GM18870 (cell line): ENCODE data around the gene PRR12.

Experiments
- ATAC-seq: cut with Tn5 transposase; IDR thresholded peaks from one replicate; pipeline ENCODE4 v1.9.1; 2021; ENCODE audit warnings: moderate library complexity; ENCODE audit not compliant: unreplicated experiment

The PRR12 gene

DNA sequence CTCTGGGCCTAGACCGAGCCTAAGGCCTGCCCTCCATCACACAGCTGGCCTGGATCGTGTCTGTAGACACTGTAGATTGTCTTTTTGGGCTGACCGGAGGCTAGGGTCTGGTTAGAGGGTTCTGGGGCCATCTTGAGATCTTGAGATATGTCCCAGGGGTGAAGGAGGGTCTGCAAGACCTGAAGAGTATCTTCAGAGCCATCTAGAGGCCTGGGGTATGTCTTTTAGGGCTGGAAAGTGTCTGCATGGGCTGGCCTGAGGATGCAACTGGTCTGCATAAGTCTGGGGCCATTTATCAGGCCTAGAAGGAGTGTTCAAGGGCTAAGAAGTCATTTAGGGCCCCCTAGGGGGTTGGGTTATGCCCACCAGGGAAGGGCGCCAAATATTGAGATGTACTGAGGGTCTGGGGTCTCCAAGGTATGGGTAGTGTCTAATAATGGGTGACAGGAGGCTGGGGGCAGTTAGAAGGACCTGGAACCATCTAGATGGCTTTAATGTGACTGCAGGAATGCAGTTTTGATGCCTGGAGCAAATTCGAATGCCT lies 51.6 kb downstream of the PRR12 start:
- no peak for ATAC-seq

DNA sequence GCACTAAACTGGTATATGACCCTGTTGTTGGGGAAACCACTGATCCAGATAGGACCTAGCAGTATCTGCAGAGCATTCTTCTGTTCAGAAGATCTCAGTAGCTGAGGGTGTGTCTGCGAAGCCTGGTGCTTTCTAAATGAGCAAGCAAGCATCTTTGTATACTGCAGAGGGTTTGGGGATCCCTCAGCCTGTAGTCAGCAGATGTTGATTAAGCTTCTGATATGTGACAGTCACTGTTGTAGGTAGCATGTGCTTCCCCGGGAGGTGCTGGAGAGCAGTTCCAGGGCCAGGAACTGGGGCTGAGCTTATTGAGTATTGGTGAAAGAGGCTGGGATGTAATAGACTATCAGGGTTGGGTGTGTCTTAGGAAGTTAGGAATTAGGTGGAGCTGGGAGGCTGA lies 52.5 kb downstream of the PRR12 start:
- ATAC-seq = no peak

DNA sequence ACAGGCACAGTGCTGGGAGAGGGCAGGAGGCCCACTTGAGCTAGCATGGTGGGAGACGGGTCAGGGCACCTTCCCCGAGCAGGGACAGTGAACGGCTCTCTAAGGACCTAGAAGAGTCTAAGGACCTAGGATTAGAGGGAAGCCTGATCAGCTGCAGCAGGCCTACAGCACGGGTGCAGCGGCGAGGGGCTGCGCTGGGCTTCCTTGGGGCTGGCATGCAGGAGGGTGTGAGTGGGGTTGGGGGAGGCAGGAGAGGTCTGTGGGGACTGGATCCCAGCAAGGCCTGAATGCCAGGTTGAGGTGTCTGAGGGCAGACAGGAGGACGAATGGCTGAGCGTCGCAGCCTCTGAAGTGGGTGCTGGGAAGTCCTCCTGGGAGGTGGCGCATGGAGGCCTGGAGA lies 54.6 kb downstream of the PRR12 start:
- ATAC-seq = no peak

DNA sequence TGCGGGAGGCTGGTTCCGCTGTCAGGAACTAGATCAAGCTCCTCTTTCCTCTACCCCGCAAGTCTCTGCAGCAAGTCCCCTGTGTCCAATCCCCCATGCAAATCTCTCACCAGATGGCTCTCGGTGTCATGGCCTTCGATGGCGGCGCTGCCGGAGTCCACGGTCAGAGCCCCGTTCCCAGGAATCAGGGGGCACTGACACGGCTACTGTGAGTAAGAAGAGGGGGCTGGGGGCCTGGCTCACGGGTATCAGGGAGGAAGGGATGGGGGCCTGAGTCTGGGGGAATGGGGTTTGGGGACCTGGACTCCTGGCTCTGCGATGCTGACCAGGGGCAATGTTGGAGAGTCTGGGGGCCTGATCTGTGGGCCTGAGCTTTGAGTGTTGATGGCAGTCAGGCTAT lies 55.0 kb downstream of the PRR12 start:
- ATAC-seq = no peak

DNA sequence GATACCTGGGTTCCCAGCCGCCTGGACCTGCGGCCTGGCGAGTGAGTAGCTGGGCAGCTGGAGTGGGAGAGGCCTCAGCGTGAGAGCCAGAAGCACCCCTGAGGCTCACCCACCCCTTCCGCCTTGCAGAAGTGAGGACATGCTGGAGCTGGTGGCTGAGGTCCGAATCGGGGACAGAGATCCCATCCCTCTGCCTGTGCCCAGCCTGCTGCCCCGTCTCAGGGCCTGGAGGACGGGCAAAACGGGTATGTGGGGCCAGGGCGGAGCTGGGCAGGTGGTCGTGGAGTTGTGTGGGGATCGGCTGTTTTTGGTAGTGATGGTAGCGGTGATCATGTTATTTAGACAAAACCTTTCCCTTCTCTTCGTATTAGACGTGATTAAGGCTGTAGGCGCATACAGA lies 55.6 kb downstream of the PRR12 start:
- ATAC-seq = no peak

DNA sequence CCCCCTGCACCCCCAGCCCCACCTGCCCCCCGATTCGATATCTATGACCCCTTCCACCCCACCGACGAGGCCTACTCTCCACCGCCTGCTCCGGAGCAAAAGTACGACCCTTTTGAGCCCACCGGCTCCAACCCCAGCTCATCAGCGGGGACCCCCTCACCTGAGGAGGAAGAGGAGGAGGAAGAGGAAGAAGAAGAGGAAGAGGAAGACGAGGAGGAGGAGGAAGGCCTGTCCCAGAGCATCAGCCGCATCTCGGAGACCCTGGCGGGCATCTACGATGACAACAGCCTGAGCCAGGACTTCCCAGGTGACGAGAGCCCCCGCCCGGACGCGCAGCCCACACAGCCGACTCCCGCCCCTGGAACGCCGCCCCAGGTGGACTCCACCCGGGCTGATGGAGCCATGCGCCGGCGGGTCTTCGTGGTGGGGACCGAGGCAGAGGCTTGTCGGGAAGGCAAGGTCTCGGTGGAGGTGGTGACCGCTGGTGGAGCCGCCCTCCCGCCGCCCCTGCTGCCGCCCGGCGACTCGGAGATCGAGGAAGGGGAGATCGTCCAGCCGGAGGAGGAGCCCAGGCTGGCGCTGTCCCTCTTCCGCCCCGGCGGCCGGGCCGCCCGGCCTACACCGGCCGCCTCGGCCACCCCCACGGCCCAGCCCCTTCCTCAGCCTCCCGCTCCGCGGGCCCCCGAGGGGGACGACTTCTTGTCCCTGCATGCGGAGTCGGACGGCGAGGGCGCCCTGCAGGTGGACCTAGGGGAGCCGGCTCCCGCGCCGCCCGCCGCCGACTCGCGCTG lies 60.2 kb downstream of the PRR12 start:
- no peak for ATAC-seq

DNA sequence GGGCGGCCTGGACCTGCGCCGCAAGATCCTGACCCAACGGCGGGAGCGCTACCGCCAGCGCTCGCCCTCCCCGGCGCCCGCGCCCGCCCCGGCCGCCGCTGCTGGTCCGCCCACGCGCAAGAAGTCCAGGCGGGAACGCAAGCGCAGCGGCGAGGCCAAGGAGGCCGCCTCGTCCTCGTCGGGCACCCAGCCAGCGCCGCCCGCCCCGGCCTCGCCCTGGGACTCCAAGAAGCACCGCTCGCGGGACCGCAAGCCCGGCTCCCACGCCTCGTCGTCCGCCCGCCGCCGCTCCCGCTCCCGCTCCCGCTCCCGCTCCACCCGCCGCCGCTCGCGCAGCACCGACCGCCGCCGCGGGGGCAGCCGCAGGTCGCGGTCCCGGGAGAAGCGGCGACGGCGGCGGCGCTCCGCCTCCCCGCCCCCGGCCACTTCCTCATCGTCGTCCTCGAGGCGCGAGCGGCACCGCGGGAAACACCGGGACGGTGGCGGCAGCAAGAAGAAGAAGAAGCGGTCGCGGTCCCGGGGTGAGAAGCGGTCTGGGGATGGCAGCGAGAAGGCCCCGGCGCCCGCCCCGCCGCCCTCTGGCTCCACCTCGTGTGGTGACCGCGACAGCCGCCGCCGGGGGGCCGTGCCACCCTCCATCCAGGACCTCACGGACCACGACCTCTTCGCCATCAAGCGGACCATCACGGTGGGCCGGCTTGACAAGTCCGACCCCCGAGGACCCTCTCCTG lies 61.0 kb downstream of the PRR12 start:
- ATAC-seq = no peak

DNA sequence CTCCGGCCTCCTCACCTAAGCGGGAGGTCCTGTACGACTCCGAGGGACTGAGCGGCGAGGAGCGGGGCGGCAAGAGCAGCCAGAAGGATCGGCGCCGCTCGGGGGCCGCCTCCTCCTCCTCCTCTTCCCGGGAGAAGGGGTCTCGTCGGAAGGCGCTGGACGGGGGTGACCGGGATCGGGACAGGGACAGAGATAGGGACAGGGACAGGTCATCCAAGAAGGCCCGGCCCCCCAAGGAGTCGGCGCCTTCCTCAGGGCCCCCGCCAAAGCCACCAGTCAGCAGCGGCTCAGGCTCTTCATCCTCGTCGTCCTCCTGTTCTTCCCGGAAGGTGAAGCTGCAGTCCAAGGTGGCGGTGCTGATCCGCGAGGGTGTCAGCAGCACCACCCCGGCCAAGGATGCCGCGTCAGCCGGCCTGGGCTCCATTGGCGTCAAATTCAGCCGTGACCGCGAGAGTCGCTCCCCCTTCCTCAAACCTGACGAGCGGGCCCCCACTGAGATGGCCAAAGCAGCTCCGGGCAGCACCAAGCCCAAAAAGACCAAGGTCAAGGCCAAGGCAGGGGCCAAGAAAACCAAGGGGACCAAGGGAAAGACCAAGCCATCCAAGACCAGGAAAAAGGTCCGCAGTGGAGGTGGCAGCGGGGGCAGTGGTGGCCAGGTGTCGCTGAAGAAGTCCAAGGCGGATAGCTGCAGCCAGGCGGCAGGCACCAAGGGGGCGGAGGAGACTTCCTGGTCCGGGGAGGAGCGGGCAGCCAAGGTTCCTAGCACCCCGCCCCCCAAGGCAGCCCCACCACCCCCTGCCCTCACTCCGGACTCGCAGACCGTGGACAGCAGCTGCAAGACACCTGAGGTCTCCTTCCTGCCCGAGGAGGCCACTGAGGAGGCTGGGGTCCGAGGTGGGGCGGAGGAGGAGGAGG lies 61.8 kb downstream of the PRR12 start:
- no peak for ATAC-seq

DNA sequence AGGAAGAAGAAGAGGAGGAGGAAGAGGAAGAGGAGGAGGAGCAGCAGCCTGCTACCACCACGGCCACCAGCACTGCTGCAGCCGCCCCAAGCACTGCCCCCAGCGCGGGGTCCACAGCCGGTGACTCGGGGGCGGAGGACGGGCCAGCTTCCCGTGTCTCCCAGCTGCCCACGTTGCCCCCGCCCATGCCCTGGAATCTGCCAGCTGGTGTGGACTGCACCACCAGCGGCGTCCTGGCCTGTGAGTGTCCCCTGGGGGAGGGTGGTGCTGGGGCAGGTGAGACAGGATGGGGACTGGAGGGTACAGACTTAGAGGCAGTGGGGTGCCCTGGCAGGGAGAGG lies 62.5 kb downstream of the PRR12 start:
- no peak for ATAC-seq

DNA sequence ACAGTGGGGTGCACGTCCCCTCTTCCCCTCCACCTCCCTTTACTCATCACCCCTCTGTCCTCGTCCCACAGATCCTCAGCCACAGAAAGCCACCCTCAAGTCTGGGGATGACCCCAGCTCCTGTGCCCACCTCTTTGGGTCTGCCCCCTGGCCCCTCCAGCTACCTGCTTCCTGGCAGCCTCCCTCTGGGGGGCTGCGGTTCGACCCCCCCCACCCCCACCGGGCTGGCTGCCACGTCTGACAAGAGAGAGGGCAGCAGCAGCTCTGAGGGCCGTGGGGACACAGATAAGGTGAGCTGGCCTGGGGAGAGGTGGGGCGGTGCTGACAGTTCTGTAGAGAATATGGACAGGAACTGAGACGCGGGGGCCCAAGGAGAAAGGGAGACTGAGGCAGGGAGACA lies 63.6 kb downstream of the PRR12 start:
- no peak for ATAC-seq

DNA sequence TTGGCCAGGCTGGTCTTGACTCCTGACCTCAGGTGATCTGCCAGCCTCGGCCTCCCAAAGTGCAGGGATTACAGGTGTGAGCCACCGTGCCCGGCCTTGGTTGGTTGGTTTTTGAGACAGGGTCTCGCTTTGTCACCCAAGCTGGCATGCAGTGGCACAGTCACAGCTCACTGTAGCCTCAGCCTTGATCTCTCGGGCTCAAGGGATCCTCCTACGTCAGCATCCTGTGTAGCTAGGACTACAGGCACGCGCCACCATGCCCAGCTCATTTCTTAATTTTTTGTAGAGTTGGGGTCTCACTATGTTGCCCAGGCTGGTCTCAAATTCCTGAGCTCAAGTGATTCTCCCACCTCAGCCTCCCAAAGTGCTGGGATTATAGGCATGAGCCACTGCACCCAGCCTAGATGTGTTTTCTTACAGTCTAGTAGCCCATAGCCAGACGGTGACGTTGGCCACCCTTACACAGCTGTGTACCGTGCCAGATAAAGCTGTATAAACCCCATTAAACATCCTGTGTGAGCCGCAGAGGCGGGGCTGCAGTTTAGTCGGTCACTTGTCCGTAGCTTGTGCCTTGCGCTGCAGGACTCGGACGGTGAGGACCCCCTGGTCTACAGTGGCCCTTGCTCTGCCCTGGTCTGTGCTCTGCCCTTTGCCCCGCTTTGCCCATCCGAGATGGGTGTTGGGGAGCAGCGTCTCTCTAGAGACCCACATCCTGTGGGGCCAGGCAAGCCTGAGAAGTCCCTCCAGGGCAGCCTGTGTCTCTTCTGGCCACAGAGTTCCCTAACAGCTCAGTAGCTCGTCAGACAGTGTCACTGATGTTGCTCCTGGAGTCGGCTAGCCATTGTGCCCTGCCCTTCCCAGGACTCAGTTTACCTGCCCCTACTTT lies 64.8 kb downstream of the PRR12 start:
- ATAC-seq = no peak

DNA sequence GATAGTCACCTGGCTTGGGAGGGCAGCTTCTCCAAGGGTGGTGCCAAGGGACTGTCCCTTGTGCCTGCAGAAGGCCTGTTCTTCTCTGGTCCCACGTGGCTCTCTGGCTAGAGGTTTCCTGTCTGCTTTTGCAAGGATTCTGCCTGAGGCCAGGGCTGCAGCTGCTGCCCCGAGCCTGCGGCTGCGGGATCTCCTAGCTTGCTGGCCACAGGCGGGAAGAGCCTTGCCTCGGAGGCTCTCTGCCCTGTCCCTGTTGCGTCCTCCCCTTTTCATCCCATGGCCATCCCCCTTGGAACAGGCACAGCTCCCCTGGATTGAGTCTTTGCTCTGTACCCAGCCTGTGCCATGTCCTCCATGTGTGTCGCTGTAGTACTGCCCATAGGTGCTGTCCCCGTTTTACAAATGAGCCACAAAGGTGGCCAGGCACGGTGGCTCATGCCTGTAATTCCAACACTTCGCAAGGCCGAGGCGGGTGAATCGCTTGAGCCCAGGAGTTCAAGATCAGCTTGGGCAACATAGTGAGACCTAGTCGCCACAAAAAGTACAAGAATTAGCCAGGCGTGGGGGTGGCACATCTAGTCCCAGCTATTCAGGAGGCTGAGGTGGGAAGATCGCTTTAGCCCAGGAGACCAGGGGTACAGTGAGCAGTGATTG lies 65.6 kb downstream of the PRR12 start:
- no peak for ATAC-seq

DNA sequence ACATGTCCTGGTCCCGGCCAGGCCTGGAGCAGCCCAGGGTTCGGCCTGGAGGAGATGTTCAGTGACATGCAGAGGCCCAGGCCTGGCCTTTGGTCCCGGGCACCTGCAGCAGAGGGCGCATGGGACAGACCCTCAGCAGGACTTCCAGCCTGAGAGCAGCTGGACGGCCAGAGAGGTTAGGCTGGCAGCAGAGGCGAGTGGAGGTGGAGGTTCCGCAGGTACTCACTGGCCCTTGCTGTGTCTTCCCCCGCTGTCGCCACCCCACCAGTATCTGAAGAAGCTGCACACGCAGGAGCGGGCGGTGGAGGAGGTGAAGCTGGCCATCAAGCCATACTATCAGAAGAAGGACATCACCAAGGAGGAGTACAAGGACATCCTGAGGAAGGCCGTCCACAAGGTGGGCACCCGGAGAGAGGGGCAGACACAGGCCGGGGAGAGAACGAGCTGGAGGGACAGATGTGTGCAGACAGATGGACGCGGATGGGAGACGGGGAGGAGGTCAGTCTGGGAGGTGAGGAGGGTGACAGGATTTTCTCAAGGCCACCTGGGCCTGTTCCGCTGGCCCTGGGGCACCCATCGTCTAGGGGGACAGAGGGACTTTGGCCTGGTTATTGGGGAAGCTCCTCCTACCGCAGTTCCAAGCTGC lies 66.6 kb downstream of the PRR12 start:
- ATAC-seq = no peak

DNA sequence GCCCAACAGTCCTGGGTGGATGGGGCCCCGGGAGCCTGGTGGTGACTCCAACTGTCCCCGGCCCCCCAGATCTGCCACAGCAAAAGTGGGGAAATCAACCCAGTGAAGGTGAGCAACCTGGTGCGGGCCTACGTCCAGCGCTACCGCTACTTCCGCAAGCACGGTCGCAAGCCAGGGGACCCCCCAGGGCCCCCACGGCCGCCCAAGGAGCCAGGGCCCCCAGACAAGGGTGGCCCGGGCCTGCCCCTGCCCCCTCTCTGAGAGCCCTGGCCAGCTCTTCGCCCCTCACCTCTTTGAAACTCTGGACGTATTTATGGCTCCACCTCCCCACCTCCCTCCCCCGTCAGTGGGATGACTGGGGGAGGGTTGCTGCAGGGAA lies 67.1 kb downstream of the PRR12 start:
- no peak for ATAC-seq

DNA sequence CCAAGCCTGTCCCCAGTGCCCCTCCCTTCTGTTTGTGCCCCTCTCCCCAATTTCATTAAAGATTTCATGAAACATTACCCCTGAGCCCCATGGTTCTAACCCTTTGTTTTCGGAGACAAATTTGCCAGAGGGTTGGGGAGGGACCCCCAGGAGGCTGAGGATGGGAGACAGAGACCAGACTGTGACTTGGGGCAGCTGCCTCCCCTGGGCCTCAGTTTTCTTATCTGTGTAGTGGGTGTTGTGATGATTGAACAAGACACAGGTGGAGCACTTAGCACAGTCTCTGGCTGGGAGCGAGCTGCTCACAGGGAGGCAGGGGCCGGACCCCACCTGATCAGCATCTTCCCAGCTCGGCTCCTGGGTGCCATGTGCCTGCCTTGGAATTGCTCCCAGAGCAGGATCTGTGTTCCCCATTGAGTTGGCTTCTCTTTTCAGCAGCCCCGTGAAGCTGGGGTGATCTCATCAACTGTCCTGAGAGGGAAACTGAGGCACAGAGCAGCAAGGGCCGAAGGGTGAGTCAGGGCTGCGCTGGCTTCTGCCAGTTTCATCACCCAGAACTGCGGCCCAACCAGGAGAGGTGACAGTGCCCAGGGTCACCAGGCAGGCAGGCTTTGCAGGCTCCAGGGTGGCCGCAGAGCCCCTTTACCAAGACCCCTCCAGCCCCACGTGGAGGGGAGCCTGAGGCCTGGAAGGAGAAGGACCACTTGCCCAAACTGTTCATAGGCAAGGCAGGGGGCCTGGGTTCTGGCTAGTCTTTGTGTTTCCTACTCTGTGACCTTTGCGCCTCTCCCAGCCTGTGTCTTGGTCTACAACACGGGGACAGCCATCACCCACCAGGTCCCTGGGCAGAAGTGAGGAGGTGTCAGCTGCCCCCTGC lies 67.8 kb downstream of the PRR12 start:
- no peak for ATAC-seq

DNA sequence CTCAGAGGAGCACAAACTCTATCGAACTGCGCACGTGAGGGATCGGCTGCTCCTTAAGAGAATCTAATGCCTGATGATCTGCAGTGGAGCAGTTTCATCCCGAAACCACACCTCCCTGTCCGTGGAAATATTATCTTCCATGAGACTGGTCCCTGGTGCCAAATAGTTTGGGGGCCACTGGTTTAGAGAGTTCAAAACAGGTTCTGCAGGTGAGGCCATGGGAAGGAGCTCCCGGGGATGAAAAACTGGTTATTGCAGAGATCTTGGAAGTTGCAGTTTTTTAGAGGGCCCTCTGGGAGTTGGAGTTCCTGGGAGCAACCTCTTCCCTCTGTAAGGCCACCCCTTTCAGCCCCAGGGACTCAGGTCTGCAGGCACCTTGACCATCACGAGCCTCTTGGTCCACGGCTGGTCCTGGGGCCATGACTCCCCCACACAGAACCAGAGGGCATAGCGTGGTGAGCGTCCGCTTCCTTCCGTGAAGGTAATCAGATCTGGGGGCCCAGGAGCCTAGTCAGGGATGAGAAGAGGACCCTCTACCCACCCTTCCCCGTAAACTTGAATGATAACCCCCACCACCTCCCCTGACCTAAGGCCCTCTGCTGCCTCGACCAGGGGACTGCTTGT lies 69.5 kb downstream of the PRR12 start:
- no peak for ATAC-seq

DNA sequence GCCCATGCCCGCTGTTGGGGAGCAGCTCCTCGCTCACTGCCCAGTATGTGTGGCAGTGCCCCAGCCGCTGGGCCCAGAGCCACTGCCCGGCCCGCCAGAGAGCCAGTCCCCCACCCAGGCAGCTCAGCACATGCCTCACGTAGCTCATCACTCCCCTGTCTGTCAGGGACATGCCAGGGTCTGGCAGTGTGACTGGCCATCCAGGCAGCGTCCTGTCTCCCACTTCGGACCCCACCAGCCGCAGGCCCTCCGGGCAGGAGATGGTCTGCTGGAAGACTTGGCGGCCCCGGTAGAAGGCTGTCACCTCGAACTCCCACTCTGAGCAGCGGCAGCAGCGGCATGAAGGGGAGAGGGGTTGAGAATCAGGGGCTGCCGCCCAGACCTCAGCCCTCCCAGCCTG lies 71.0 kb downstream of the PRR12 start:
- ATAC-seq = no peak

DNA sequence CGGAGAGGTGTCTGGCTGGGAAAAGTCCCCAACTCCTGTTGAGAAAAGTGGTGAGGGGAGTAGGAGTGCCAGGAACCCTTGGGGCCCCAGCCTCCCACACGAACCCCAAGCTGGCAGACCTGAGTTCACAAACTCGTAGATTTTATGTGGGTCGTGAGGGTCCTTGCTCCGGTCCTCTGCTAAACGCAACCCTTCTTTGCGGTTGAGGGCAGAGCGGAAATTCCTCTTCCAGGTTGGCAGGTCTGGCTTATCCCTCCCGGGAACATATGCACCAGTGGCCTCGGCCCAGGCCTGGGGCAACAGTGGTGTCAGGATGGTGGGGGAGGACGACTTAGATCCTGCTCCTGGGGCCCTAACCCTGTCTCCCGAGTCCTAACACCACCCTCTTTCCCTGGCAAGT lies 72.2 kb downstream of the PRR12 start:
- ATAC-seq = no peak
